Parathyroid adenoma (tissue), 2 donors: ENCODE results near the gene SRGAP2C.
"Not testable (repeated sequence)": the region's sequence is repeated elsewhere in the genome, so short reads cannot be mapped to it uniquely, and the experiment has no call there.

ENCODE experiments used
- H2AFZ ChIP-seq: fragments of 300-600 bp; sonication (generic); one replicate; pipeline ENCODE4 v1.7.0; 2017; ENCODE audit warnings: antibody characterized with exemption, mild to moderate bottlenecking
- H3K27ac ChIP-seq: fragments of 300-600 bp; sonication (generic); one replicate; pipeline ENCODE4 v1.7.0; 2017
- H3K27me3 ChIP-seq: fragments of 300-600 bp; sonication (generic); one replicate; pipeline ENCODE4 v1.7.0; 2017; ENCODE audit warnings: low read length; ENCODE audit not compliant: control insufficient read depth, insufficient read depth
- H3K36me3 ChIP-seq: fragments of 300-600 bp; sonication (generic); one replicate; pipeline ENCODE4 v1.7.0; 2017; ENCODE audit warnings: low read length; ENCODE audit not compliant: control insufficient read depth, insufficient read depth
- H3K4me1 ChIP-seq: fragments of 300-600 bp; sonication (generic); one replicate; pipeline ENCODE4 v1.7.0; 2017; ENCODE audit warnings: control low read depth
- H3K4me2 ChIP-seq: fragments of 300-600 bp; sonication (generic); one replicate; pipeline ENCODE4 v1.7.0; 2017; ENCODE audit warnings: low read length
- H3K4me3 ChIP-seq: fragments of 300-600 bp; sonication (generic); one replicate; pipeline ENCODE4 v1.7.0; 2017; ENCODE audit warnings: low read depth, low read length
- H3K79me2 ChIP-seq: fragments of 300-600 bp; sonication (generic); one replicate; pipeline ENCODE4 v1.7.0; 2017; ENCODE audit warnings: control low read depth
- H3K9ac ChIP-seq: fragments of 300-600 bp; sonication (generic); one replicate; pipeline ENCODE4 v1.7.0; 2017; ENCODE audit warnings: mild to moderate bottlenecking
- H3K9me3 ChIP-seq: fragments of 300-600 bp; sonication (generic); one replicate; pipeline ENCODE4 v1.7.0; 2017; ENCODE audit warnings: low read length; ENCODE audit not compliant: control insufficient read depth
- donor health status: primary hyperparathyroidism.

The SRGAP2C gene

DNA sequence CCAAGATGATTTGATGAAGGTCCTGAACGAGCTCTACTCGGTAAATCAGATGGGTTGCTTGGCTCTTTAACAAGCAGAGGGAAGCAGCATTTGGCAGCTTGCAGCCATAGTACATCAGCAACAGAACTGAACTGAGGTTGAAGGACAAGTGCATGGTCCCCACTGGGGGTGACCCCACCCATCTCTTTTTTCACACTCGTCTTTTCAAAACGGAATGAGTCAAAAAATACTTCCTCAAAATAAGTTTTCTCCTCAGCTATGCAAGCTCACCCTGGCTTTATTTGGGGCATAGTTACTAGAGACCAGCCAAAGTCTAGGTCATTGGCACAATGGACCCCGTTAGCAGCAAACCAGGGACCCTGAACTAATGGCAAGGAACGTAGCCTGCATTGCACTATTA lies 180.5 kb downstream of the SRGAP2C start:
- H3K4me2 ChIP-seq, H3K4me1 ChIP-seq, H3K9me3 ChIP-seq, H2AFZ ChIP-seq, H3K9ac ChIP-seq, H3K79me2 ChIP-seq, H3K4me3 ChIP-seq, H3K27me3 ChIP-seq, H3K36me3 ChIP-seq, H3K27ac ChIP-seq: not testable (repeated sequence)

- not testable (repeated sequence) for H3K36me3 ChIP-seq, H3K9me3 ChIP-seq, H3K27me3 ChIP-seq, H2AFZ ChIP-seq, H3K9ac ChIP-seq, H3K4me2 ChIP-seq, H3K79me2 ChIP-seq, H3K4me1 ChIP-seq, H3K27ac ChIP-seq, H3K4me3 ChIP-seq
Measured at GRCh38 chr1:121365723-121366122, 180.9 kb downstream of the SRGAP2C start.

DNA sequence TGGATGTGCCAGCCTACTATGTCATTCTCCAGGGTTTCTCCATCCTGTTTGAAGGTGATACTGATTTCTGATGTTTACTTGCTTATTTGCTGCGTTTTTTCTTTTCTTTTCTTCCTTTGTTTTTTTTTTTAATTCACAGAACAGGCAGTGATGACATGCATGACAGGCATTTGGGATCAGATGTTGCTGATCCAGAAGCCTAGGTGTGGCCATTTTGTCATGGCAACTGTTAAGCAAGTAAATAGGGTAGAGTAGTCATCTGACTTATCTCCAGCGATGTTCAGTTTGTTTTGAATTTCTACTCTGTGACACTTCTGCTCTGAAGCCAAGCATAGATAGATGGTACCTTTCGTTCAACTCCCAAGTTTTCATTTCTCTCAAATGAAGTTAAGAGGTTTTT lies 181.4 kb downstream of the SRGAP2C start:
- not testable (repeated sequence) for H3K27me3 ChIP-seq, H3K79me2 ChIP-seq, H3K4me3 ChIP-seq, H3K9ac ChIP-seq, H2AFZ ChIP-seq, H3K36me3 ChIP-seq, H3K4me2 ChIP-seq, H3K9me3 ChIP-seq, H3K27ac ChIP-seq, H3K4me1 ChIP-seq

GRCh38 chr1:121368910-121369309 lies 184.1 kb downstream of the SRGAP2C start:
- H3K27me3 ChIP-seq, H3K4me3 ChIP-seq, H3K36me3 ChIP-seq, H3K9ac ChIP-seq, H3K4me1 ChIP-seq, H3K27ac ChIP-seq, H3K4me2 ChIP-seq, H3K79me2 ChIP-seq, H3K9me3 ChIP-seq, H2AFZ ChIP-seq: not testable (repeated sequence)

DNA sequence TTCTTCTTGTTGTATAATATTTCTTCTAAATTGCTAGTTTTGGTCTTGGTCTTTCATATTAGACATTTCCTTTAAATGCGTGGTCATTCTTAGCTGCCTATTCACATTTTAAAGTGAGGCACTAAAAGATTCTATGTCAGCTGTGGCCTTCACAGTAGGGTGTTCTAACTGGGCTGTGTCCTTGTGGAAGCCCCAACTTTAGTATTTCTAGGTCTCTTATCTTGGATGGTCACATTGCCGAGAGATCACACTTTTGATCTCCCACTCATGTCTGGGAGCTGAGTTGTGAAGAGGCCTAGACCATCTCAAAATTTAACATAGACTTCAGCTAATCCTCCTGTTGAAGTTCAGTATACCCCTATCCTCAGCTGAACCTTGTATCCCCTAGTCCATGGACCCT lies 185.2 kb downstream of the SRGAP2C start:
- H3K4me3 ChIP-seq, H3K27me3 ChIP-seq, H3K79me2 ChIP-seq, H3K4me2 ChIP-seq, H3K36me3 ChIP-seq, H3K9ac ChIP-seq, H3K27ac ChIP-seq, H3K4me1 ChIP-seq, H2AFZ ChIP-seq, H3K9me3 ChIP-seq: not testable (repeated sequence)

DNA sequence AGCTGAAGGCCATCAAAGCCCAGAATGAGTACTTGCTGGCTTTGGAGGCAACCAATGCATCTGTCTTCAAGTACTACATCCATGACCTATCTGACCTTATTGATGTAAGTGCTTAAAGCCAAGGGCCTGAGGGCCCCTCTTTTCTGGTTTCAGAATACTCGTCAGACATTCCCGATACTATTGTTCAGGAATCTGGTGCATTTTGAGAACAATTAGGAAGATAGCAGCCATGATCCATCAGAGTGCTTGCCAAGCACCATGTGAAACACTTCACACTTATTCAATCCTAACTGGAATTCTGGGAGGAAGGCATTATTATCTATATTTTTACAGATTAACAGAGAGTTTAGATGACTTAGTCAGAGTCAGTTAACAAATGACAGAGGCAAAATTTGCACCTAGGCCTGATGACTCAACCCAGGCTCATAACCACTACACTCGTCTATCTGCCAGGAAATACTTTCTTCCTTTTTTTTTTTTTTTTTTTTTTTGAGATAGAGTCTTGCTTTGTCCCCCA lies 190.1 kb downstream of the SRGAP2C start:
- H3K4me3 ChIP-seq, H3K9me3 ChIP-seq, H3K9ac ChIP-seq, H3K4me1 ChIP-seq, H3K27me3 ChIP-seq, H3K4me2 ChIP-seq, H2AFZ ChIP-seq, H3K36me3 ChIP-seq, H3K79me2 ChIP-seq, H3K27ac ChIP-seq: not testable (repeated sequence)

- H3K27me3 ChIP-seq, H3K9ac ChIP-seq, H2AFZ ChIP-seq, H3K27ac ChIP-seq, H3K4me2 ChIP-seq, H3K9me3 ChIP-seq, H3K79me2 ChIP-seq, H3K4me3 ChIP-seq, H3K4me1 ChIP-seq, H3K36me3 ChIP-seq: not testable (repeated sequence)
Measured at GRCh38 chr1:121376986-121377385, 192.2 kb downstream of the SRGAP2C start.

GRCh38 chr1:121378757-121379156 lies 194.0 kb downstream of the SRGAP2C start:
- not testable (repeated sequence) for H3K36me3 ChIP-seq, H2AFZ ChIP-seq, H3K4me1 ChIP-seq, H3K27ac ChIP-seq, H3K4me2 ChIP-seq, H3K9ac ChIP-seq, H3K9me3 ChIP-seq, H3K4me3 ChIP-seq, H3K27me3 ChIP-seq, H3K79me2 ChIP-seq

DNA sequence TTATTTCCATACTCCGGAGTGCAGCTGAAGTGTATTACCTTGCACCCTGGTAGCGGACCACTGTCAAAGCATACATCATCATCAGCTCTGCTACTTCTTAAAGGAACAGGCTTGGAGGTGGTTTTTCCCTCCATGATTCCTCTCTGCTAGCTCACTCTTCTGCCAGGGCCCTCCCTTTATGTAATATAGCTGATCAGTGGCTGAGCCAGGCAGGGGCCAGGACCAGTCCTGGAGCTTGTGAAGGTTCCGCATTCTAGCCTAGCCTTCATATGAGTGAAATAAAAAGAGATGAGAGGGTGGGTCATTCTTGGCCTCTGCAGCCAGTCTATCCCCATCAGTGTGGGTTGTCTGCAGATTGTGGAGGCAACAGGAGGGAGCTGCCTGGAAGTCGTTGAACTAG lies 200.0 kb downstream of the SRGAP2C start:
- H3K4me2 ChIP-seq, H3K9me3 ChIP-seq, H3K4me1 ChIP-seq, H3K79me2 ChIP-seq, H3K4me3 ChIP-seq, H3K9ac ChIP-seq, H2AFZ ChIP-seq, H3K27me3 ChIP-seq, H3K27ac ChIP-seq, H3K36me3 ChIP-seq: not testable (repeated sequence)

DNA sequence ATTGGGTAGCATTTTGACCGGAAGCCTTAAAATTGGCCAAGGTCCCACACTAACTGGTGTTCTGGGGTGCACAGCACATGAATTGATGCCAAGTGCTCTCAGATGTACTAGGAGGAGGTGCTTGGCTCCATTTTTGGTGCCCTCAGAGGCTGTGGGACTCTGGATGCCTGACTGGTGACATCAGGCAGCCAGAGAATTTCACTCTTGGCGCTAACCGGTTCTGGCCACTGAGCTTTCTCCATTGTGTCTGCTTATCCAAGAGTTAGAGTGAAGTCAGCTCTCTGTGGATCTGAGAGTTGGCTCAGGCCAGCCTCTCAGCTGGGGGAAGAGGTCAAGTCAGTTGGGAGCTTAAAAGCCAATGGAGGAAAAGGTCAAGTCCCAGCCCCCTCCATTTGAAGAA lies 200.4 kb downstream of the SRGAP2C start:
- H3K4me1 ChIP-seq, H3K27ac ChIP-seq, H2AFZ ChIP-seq: not testable (repeated sequence)

DNA sequence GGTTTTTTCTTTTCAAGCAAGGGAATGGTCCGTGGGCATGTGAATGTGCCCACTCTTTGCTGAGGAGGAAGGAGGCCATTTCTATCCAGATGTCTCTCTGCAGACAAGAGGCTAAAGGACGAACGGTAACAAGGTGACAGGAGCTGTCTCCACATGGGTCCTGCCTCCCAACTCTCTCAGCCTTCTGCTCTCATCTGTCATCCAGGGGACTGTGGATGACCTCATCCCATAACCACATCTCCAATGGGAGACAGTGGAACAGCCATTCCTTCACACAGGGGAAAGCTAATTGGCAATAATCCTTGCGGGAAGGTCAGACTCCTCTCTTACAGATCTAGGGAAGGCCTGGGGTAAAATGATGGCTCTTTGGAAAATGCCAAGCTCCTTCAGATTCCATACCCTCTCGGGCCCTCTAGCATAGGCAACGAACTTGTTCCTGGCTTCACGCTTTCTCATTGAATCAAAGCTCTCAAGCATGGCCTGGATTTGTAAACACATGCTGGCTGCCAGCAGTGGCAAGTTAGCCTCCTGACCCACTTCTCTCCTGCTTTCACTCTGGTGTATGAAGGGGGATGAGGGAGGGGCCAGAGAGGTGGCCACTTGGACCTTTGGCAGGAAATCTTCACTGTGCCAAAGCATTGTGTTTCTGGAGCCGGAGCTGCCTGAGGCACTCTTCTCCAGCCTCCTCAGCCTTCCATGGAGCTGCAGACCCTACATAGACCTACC lies 201.0 kb downstream of the SRGAP2C start:
- not testable (repeated sequence) for H2AFZ ChIP-seq, H3K79me2 ChIP-seq, H3K9me3 ChIP-seq, H3K9ac ChIP-seq, H3K27ac ChIP-seq, H3K4me2 ChIP-seq, H3K4me3 ChIP-seq, H3K27me3 ChIP-seq, H3K4me1 ChIP-seq, H3K36me3 ChIP-seq

More for the DNA sequence above, 200.4 kb downstream of the SRGAP2C start:
- H3K4me2 ChIP-seq, H3K36me3 ChIP-seq, H3K9ac ChIP-seq, H3K79me2 ChIP-seq, H3K9me3 ChIP-seq, H3K27me3 ChIP-seq, H3K4me3 ChIP-seq: not testable (repeated sequence)
